Measurements from ENCODE around the gene FCMR.

Gene FCMR

GRCh38 chr1:206923009-206923960, 1.5 kb upstream of the FCMR start:
- peak; percentile 59 for DNase-seq

- no peak for DNase-seq
Measured at GRCh38 chr1:206922524-206922923, 783 bp upstream of the FCMR start.

GRCh38 chr1:206918076-206918475, 3.7 kb downstream of the FCMR start:
- no peak for DNase-seq

DNA sequence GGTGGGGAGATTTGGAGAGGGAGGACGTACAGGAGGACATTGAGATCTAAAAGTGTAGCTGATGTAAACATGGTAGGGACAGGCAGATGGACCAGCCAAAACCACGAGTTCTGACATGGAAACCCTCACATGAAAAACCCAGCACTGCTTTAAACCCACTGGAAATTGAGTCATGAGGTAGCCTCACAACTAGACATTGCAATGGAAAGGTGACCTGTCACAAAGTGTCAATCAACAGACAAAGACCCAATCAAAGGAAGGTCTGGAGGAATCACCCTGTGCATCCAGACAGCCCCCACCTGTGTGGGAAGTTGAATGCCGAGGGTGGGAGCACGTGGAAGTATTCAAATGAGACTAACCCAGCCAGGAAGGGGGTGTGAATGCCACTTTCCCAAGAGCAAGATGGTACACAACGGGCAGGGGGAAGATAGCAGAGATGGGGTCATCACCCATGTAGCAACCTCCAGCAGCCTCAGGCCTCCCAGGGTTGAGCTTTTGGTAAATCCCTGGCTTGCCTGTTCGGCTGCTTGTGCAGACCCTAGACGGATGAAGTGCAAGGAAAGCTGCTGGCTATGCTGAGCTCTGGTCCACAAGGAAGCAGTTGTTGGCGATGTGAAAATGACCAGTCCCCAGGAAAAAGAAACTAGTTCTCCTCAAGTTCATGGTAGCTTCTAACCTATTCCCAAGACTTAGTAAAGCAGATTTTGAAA, 5.6 kb downstream of the FCMR start:
- no peak for DNase-seq

GRCh38 chr1:206915030-206915735, 6.6 kb downstream of the FCMR start:
- no peak for DNase-seq

DNA sequence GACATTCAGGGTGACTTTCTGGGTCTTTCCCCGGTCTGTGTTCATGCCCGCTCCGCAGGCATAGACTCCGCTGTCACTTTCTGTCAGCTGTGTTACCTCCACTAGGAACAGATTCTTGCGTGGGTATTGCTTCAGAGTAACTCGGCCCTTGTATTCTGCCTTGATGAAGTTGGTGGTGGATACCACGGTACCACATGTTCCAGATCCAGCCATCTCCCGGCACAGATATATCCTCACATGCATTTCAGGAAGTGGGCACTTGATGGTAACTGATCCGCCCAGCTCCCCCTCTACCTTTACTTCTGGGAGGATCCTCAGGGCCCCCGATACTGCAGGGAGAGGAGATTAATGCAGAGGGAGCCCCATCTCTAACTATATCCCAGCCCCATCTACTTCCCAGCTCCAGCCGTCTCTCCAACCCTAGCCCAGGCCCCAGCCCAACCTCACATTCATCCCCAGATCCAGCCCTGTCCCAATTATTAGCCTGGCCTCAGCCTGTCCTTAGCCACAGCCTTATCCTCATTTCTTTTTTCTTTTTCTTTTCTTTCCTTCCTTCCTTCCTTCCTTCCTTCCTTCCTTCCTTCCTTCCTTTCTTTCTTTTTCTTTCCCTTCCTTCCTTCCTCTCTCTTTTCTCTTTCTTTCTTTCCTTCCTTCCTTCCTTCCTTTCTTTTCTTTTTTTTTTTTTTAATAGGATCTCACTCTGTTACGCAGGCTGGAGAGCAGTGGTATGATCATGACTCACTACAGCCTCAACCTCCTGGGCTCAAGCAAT, 7.8 kb downstream of the FCMR start:
- DNase-seq, result no peak

GRCh38 chr1:206912445-206913095, 9.2 kb downstream of the FCMR start:
- peak; percentile 49 for DNase-seq

DNA sequence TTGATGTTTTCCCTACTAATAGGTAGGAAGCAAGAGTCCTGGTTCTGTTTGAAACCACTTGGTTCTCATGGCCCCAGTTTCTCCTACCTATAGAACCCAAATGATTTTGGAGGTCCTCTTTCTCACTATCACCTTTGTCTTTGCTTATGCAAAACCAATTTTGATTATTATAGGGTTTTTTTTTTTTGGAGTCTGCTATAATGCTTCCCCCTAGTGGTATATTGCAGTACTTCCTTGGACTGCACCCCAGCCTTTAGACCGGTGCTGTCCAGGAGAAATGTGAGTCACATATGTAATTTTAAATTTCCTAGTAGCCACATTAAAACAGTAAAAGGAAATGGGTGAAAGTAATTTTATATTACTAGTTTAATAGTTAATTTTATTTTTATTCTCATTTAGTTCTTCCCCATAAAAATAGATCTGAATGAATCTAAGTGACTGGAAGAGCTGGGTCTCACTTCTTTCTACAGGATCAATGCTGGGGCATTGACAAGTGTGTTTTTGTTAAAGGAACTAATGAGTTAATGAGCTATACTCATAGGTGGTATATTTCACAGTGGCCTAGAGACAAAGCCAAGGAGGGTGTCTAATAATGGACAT, 10.6 kb downstream of the FCMR start:
- DNase-seq, result no peak

GRCh38 chr1:206909883-206910318, 11.8 kb downstream of the FCMR start:
- no peak for DNase-seq

DNA sequence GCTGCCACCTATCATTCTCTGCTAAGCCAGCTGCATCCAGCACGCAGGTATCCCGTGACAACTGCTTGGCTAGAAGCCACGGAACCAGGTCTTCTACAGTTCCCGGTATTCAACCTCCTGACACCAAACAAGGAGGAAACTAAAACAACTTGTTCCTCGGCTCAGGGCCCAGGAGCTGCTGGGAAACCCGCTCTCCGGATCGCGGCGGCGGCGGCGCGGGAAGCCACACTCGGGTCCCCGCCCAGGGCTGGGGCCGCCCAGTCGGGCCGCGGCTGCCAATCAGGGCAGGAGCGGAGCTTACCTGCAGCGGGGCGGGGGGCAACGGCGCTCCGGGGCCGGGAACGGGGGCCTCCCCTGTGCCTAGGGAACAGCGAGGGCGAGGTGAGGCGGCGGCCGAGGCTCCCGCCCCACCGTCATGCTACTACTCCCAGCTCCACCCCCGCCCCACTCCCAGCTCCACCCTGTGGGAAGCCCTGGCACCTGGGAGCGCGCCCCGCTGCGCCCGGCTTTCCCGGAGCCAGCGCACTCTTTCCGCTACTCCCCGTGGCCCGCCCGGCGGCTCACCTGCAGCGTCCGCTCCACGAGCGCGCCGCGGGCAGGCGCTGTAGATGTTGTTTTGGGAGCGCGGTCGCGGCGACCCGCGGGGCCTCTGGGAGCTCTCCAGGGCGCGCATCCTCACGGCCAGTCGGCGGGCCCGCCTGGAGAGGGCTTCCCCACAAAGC, 12.4 kb downstream of the FCMR start:
- DNase-seq, result peak; percentile 16

DNA sequence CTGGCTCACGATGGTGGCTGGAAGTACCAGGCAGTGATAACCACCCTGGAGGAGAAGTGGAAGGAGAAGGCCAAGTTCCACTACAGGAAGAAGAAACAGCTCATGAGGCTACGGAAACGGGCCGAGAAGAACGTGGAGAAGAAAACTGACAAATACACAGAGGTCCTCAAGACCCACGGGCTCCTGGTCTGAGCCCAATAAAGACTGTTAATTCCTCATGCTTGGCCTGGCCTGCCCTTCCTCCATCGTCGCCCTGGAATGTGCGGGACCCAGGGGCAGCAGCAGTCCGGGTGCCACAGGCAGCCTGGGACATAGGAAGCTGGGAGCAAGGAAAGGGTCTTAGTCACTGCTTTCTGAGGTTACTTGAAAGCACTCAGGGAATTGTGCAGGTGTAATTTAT, 13.7 kb downstream of the FCMR start:
- DNase-seq, result no peak

DNA sequence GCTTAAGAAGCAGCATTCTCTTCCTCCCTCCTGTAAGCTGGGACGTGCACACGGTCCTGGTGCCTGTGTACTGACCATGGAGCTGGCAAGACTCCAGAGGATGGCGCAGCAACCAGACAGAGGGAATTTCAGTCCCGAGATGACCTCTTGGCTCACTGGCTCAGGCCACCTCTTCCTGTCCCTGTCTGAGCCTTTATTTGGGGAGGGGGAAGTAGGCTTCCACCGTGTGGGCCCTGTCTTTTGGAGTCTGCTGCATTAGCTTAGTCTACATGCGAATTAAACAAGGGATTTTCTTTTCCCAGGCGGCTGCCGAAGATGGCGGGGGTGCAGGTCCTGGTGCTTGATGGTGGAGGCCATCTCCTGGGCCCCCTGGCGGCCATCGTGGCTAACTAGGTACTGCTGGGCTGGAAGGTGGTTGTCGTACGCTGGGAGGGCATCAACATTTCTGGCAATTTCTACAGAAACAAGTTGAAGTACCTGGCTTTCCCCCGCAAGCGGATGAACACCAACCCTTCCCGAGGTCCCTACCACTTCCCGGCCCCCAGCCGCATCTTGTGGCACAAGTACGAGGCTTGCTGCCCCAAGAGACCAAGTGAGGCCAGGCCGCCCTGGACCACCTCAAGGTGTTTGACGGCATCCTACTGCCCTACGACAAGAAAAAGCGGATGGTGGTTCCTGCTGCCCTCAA, 14.3 kb downstream of the FCMR start:
- DNase-seq, result no peak

DNA sequence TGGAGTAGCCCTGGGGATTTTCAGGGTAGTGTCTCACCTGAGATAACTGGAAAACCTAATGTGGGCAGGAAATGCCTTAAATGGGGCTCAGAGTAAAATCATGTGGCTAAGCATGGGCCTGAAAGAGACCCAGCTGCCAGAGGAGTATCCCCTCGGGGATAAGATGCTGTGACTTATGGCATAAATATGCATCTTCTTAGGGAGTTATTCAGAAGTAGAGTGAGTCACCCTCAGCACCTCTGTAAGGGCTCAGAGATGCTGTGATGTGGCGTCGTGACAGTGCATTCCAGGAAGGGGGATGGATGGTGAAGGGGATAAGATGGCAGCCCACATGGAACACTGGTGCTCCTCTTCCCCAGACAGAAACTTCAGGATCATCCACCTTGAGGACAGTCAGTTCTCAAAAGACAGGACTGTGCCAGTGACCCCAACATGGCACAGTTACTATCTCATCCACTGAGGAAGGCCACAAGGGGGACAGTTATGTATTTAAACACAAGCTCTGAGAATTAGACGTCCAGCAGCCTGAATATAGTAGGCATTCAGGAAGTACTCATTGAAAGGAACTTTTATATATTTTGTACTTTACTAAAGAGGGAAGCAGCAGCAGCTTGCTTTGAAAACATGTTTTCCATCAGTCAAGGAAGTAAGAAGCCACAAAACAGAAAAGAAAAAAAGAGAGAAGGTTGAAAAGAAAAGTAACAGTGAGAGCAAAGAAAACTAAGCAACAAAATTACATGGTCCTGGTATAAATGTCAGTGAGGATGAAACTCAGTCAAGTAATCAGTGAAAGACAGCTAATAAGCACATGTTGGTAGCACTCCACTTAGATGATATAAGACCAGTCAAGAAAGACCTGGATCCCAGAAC, 16.2 kb downstream of the FCMR start:
- DNase-seq, result peak; percentile 40

DNA sequence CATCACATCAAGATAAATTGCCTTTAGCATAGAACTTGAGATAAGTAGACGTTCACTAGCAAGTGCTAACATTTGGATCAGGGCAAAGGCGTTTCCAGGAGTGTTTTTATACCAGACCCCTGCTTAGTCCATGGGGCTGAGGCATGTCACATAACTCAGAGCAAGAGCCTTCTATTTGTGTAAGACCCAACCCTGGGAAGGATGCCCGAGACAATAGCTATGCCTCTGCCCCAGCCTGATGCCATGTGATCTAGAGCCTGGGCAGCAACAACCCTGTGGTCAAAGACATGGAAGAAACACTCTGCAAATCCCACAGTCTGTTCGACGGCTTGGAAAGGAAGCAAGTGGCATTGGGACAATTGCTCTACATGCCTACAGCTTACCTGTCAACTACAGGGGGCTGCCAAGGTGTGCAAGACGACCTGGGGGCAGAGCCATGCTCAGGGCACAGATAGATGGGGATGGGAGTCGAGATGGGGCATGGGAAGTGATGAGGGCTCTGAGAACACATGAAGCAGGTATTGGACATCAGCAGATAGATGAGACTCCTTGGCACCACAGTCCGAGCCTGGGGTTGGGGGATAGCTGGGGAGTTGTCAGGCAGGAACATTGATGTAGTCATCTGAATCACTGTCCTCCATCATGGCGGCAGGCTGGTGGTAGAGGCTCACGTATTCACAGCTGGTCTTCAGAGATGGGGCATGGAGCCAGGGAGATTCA, 17.2 kb downstream of the FCMR start:
- no peak for DNase-seq

DNA sequence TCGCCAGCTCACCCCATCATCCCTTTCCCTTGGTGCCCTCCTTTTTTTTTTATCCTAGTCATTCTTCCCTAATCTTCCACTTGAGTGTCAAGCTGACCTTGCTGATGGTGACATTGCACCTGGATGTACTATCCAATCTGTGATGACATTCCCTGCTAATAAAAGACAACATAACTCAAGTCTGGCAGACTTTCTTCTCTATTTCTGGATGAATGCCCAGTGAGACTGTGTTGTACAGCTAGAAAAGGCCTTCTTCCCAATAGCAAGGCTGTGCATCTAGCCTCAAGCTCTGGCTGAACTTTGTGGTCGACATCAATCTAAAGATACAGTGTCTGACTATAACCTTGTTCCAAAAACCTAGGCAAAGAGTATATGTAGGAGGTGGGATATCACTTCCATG, 18.1 kb downstream of the FCMR start:
- no peak for DNase-seq

GRCh38 chr1:206902702-206903101, 19.0 kb downstream of the FCMR start:
- DNase-seq, result no peak

DNA sequence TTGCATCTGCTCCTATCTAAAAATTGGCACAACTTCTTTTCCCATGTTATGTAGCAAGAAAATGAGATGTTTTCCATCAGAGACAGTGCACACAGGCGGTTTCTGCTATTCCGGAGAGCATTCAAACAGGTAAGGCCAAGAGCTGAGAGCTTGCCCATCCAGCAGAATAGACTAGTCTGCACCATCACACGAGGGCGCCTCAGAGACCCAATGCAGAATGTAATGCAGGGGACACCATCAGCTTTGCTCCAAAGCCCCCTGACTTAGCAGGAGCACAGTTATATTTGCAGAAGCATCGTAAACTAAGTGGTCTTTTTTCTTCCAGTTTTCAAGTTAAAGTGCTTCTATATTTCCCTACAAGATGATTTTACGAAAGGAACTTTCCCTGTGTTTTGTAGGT, 19.8 kb downstream of the FCMR start:
- no peak for DNase-seq

DNA sequence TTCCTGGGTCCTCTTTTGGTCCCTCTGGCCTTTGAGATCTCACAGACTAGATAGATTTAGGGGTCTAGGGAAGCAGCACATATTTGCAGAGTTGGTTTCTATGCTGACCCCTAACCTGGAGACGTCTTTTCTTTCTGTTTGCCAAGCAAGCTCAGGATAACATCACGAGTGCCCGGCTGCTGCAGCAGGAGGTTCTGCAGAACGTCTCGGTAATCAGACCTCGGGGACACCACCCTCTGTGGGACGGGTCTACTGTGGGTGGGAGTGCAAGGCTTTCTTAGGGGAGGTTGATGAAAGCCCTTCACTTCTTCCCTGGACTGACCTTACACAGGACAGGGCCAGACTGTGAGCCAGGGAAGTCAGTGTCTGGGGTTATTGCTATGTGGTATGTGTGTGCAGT, 21.6 kb downstream of the FCMR start:
- no peak for DNase-seq

- no peak for DNase-seq
Measured at GRCh38 chr1:206899717-206900116, 22.0 kb downstream of the FCMR start.
